Ureter (tissue), 1 donor: ENCODE results near the gene CEP112. TPM values are rescaled to one million over a fixed set of nuclear protein-coding genes. Genes with fewer than 3 reads are reported as not detected.

ENCODE experiments used
- DNase-seq: peaks from one replicate; pipeline ENCODE4 v3.0.0-alpha.2; 2020; ENCODE audit warnings: low spot score
- total RNA-seq: library from RNA; stranded (reverse); gene quantifications from one replicate; pipeline ENCODE4 v1.2.4, GENCODE V29; 2023
- donor health status: DM: yes; HTN: yes; CAD: no.

CEP112 gene
- total RNA-seq, 1 donor from 2014 or later = 18.0 TPM

- DNase-seq = no peak
These were observed 260.4 kb downstream of the CEP112 start for GRCh38 chr17:65931246-65932149.

- no peak for DNase-seq
These were observed 261.7 kb downstream of the CEP112 start for GRCh38 chr17:65930140-65930730.

- no peak for DNase-seq
These were observed 265.3 kb downstream of the CEP112 start for GRCh38 chr17:65926599-65926998.

- no peak for DNase-seq
These were observed 266.2 kb downstream of the CEP112 start for GRCh38 chr17:65925606-65926307.

GRCh38 chr17:65920996-65921395 lies 270.9 kb downstream of the CEP112 start:
- DNase-seq = no peak

- DNase-seq = no peak
These were observed 273.0 kb downstream of the CEP112 start for GRCh38 chr17:65918916-65919315.

GRCh38 chr17:65918500-65918899 lies 273.4 kb downstream of the CEP112 start:
- no peak for DNase-seq

GRCh38 chr17:65917560-65917959 lies 274.4 kb downstream of the CEP112 start:
- no peak for DNase-seq

- DNase-seq = no peak
These were observed 275.5 kb downstream of the CEP112 start for GRCh38 chr17:65916425-65916824.

GRCh38 chr17:65914784-65915342 lies 277.1 kb downstream of the CEP112 start:
- DNase-seq = no peak

- no peak for DNase-seq
These were observed 278.5 kb downstream of the CEP112 start for GRCh38 chr17:65913326-65913850.

GRCh38 chr17:65910836-65911235 lies 281.1 kb downstream of the CEP112 start:
- no peak for DNase-seq

GRCh38 chr17:65902831-65903522 lies 289.0 kb downstream of the CEP112 start:
- DNase-seq = no peak

GRCh38 chr17:65902155-65902554 lies 289.8 kb downstream of the CEP112 start:
- no peak for DNase-seq

GRCh38 chr17:65901394-65901793 lies 290.5 kb downstream of the CEP112 start:
- no peak for DNase-seq

GRCh38 chr17:65900216-65900615 lies 291.7 kb downstream of the CEP112 start:
- no peak for DNase-seq

GRCh38 chr17:65898651-65899050 lies 293.3 kb downstream of the CEP112 start:
- no peak for DNase-seq

GRCh38 chr17:65896889-65897288 lies 295.0 kb downstream of the CEP112 start:
- DNase-seq = no peak

GRCh38 chr17:65895969-65896368 lies 296.0 kb downstream of the CEP112 start:
- DNase-seq = no peak

- no peak for DNase-seq
These were observed 298.1 kb downstream of the CEP112 start for GRCh38 chr17:65893692-65894279.

- DNase-seq = no peak
These were observed 299.0 kb downstream of the CEP112 start for GRCh38 chr17:65892912-65893377.
